Natural killer cell treated with Interleukin-12 subunit alpha and Interleukin-12 subunit beta and Interleukin-15 and Interleukin-18, amount 100 ng/mL, for 72 hours (primary cell): ENCODE results near the gene DLG2. TPM values are rescaled to one million over a fixed set of nuclear protein-coding genes. Genes with fewer than 3 reads are reported as not detected.

ENCODE experiments used
- ATAC-seq, 2 donors: fragments of 150-1000 bp; cut with Tn5 transposase in 1 of 2; sonication (Bioruptor Pico), chemical (Tn5 transposase) in 1 of 2; 2 replicates each; pipeline ENCODE4 v1.10.0; 2021
- DNase-seq: peaks from one replicate; pipeline ENCODE4 v3.0.0; 2022; ENCODE audit warnings: low spot score
- H3K27ac Mint-ChIP-seq, 2 donors: 1 replicate in 1 of 2; 2 replicates in 1 of 2; pipeline ENCODE4 v1.8.0; 2022; ENCODE audit warnings: mixed read lengths in 2 of 2, mild to moderate bottlenecking in 1 of 2, moderate library complexity in 1 of 2
- H3K27me3 Mint-ChIP-seq, 2 donors: 1 replicate in 1 of 2; 2 replicates in 1 of 2; pipeline ENCODE4 v1.8.0; 2022; ENCODE audit warnings: mixed read lengths in 2 of 2
- H3K36me3 Mint-ChIP-seq: one replicate; pipeline ENCODE4 v1.8.0; 2022; ENCODE audit warnings: mixed read lengths
- H3K4me1 Mint-ChIP-seq, 2 donors: 1 replicate in 1 of 2; 2 replicates in 1 of 2; pipeline ENCODE4 v1.8.0; 2022; ENCODE audit warnings: low read depth in 2 of 2, mixed read lengths in 2 of 2, mild to moderate bottlenecking in 1 of 2
- H3K4me3 Mint-ChIP-seq: one replicate; pipeline ENCODE4 v1.8.0; 2022; ENCODE audit warnings: mixed read lengths
- H3K9me3 Mint-ChIP-seq: 2 replicates; pipeline ENCODE4 v1.8.0; 2022; ENCODE audit warnings: mixed read lengths
- total RNA-seq, 2 donors: library from RNA; stranded (reverse); gene quantifications; one replicate each; pipeline ENCODE4 v1.2.3, GENCODE V29; 2022

The DLG2 gene
- total RNA-seq, 2 donors from 2014 or later: 1.1 to 1.7 TPM

DNA sequence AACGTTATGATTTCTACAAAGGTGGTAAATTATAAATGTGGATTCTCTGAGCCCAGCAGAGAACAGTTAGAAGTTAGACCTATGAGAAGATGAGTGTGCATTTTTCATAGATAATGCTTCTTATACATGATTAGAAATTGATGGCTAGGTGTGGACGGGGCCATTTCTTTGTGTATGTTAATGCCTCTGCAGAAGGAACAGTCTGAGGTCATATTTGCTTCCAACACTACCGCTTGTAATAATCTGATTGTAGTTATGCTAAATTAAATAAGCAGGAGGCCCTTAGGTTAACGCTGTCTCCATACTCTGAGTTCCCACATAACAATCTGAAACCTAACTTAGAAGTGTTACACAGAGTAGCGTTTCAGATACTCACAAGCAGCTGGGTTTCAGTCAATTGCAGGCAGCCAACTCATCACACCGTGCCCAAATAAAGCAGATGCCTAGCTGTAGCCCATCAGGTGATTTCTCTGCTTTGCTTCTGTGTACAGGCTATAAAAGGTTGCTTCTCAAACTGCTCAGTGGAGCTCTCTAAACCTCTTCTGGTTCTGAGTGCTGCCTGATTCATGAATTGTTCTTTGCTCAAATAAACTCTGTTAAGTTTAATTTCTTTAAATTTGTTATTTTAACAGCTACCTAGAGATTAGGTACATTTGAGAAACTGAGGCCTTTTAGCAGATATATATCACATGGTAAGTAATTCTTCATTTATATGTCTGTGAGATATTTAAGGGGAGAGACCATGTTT lies 1702.2 kb downstream of the DLG2 start:
- Mint-ChIP-seq H3K9me3 (peaks cover 7% of the 10 kb centered on the region), H3K36me3 (peaks cover 6% of the 10 kb centered on the region), H3K4me3 (no peak overlapping the region), H3K4me1 (no peaks in the 10 kb centered on the region), H3K27ac (no peak overlapping the region), H3K27me3 (no peaks in the 10 kb centered on the region)
- ATAC-seq (no peak), DNase-seq (no peak)

DNA sequence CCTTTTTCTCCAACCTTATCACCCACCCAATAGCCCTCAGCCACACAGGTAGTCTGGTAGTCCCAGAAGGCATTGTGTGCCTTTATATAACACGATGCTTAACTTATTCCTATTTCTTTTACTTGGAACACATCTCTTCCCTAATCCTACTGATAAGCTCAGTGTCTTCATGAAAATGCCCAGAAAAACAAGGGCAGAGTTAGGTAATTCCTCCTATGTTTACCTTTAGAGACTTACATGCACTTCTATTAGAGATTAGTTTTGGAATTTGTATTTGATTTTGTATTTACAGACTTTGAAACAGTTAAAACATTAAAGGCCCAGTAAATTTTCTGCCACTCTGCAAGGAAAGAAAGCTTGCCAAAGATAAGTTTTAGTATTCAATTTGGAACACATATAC lies 1703.2 kb downstream of the DLG2 start:
- H3K27me3 Mint-ChIP-seq: no peaks in the 10 kb centered on the region
- ATAC-seq: no peak
- H3K27ac Mint-ChIP-seq: no peak overlapping the region
- peaks cover 6% of the 10 kb centered on the region for H3K9me3 Mint-ChIP-seq
- DNase-seq: no peak
- no peak overlapping the region for H3K4me3 Mint-ChIP-seq
- H3K4me1 Mint-ChIP-seq: no peaks in the 10 kb centered on the region
- H3K36me3 Mint-ChIP-seq: peaks cover 6% of the 10 kb centered on the region

DNA sequence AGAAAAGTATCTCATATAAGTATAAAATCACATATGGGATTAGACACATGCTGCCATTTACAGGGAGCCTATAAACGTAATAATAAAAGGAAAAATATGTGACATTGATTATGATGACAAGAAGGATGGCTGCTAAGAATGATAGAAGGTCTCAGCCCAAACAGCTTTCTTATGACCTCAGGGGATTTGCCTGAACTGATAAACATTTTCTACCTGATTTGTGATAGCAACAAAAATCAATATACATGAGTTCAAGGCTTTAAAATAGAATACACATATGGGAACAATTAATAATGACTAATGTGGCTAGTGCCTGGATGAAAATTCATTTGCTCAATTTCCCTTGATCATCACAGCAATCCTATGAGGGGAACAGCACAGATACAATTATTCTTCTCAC lies 1704.2 kb downstream of the DLG2 start:
- H3K36me3 Mint-ChIP-seq: peaks cover 6% of the 10 kb centered on the region
- ATAC-seq (no peak), DNase-seq (no peak)
- no peaks in the 10 kb centered on the region for H3K27me3 Mint-ChIP-seq
- peaks cover 8% of the 10 kb centered on the region for H3K9me3 Mint-ChIP-seq
- no peak overlapping the region for H3K4me3 Mint-ChIP-seq
- H3K4me1 Mint-ChIP-seq: no peaks in the 10 kb centered on the region
- H3K27ac Mint-ChIP-seq: no peak overlapping the region

DNA sequence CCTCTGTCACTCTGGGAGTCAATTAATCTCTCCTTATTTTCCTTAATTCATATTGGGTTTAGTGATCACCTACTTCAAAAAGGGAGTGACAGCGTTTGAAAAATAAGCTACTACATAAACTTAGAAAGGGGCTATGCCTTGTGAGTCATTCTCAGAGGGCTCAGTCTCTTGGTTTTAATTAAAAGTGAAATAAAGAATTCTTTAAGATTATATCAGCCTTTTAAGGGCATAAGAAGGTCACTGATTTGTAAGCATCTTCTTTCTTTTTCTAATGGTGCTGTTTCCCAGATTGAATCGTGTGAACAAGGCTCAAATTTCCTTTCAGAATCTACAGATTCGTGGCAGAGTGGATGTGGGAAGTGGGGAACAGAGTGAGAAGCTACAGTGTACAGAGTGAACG lies 1704.8 kb downstream of the DLG2 start:
- Mint-ChIP-seq H3K27me3 (no peaks in the 10 kb centered on the region), H3K4me3 (no peak overlapping the region), H3K4me1 (no peaks in the 10 kb centered on the region), H3K36me3 (peaks cover under 1% of the 10 kb centered on the region), H3K27ac (no peak overlapping the region), H3K9me3 (peaks cover 2% of the 10 kb centered on the region)
- ATAC-seq (no peak), DNase-seq (no peak)

DNA sequence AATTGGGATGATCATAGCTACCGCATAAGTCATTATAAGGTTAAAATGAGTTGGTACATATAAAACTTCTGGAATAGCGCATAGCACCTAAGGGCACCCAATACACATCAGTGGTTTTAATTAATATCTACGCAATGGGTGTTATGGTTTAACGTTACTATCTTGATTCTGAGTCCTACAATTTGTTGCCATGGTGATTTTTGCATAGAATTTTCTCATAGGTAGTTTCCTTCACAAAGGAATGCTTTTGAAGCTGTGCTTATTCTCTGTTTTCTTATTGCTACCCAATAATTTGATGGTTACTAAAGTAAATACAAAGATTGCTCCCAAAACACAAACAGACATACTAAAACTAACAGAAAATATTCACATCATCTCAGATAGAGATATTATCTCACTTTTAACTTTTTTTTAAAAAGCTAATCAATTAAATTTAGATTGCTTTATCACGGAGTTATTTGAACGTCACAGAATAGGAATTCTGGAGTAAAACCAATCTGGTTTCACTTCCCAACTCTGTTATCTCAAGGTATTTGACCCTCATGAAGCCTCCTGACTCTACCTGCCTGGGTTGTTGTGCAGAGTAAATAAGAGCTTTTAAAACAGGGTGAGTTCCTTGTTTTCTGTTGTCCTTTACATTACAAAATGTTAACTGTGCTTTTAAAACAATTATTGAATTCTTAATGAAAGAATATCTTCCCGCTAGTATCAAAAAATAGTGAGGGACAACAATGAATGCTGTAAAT lies 1705.5 kb downstream of the DLG2 start:
- no peak for ATAC-seq
- H3K27ac Mint-ChIP-seq: no peak overlapping the region
- H3K4me1 Mint-ChIP-seq: no peaks in the 10 kb centered on the region
- no peaks in the 10 kb centered on the region for H3K27me3 Mint-ChIP-seq
- no peak overlapping the region for H3K4me3 Mint-ChIP-seq
- H3K36me3 Mint-ChIP-seq: no peaks in the 10 kb centered on the region
- DNase-seq: no peak
- peaks cover 2% of the 10 kb centered on the region for H3K9me3 Mint-ChIP-seq

DNA sequence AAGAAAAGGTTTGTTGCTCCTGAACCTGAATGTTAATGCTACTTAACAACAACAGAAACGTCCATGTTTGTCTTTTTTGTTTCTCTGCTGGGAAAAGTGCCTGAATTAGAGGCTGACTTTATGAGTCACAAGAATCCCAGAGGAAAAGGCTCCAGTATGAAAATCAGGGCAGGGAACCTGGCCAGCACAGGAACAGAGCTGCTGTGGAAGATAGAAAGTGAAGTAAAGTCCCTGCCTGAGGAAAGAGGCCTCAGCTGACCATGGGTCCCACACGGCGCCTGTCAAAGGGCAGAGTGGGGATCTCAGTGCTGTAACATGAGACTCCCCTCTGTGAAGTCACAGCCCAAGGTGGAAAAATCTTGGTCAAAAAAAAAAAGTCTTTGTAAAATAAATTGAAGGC lies 1708.7 kb downstream of the DLG2 start:
- no peaks in the 10 kb centered on the region for H3K27me3 Mint-ChIP-seq
- H3K4me3 Mint-ChIP-seq: no peak overlapping the region
- DNase-seq: no peak
- no peaks in the 10 kb centered on the region for H3K36me3 Mint-ChIP-seq
- H3K9me3 Mint-ChIP-seq: peaks cover 6% of the 10 kb centered on the region
- ATAC-seq: no peak
- no peaks in the 10 kb centered on the region for H3K4me1 Mint-ChIP-seq
- no peak overlapping the region for H3K27ac Mint-ChIP-seq

DNA sequence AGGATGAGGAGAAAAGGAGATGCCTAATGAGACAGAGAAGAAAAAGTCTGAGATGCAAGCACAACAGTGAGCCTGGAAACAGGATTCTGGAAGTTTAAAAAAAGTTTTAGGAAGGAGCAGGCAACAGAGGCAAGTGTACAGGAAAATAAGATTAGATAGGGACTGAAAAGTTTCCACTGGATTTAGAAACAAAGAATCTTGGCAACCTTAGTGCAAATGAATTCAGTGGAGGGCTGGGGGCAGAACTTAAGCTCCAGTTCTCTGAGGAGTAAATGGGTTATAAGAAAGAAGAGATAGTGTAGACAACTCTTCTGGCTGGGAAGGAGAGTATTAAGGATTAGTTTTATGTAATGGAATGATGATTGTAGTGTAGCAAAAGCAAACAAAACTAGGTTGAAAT lies 1712.1 kb downstream of the DLG2 start:
- Mint-ChIP-seq H3K4me3 (no peak overlapping the region), H3K27ac (no peak overlapping the region), H3K36me3 (no peaks in the 10 kb centered on the region), H3K9me3 (peaks cover 6% of the 10 kb centered on the region), H3K4me1 (no peaks in the 10 kb centered on the region), H3K27me3 (no peaks in the 10 kb centered on the region)
- ATAC-seq: no peak
- no peak for DNase-seq

DNA sequence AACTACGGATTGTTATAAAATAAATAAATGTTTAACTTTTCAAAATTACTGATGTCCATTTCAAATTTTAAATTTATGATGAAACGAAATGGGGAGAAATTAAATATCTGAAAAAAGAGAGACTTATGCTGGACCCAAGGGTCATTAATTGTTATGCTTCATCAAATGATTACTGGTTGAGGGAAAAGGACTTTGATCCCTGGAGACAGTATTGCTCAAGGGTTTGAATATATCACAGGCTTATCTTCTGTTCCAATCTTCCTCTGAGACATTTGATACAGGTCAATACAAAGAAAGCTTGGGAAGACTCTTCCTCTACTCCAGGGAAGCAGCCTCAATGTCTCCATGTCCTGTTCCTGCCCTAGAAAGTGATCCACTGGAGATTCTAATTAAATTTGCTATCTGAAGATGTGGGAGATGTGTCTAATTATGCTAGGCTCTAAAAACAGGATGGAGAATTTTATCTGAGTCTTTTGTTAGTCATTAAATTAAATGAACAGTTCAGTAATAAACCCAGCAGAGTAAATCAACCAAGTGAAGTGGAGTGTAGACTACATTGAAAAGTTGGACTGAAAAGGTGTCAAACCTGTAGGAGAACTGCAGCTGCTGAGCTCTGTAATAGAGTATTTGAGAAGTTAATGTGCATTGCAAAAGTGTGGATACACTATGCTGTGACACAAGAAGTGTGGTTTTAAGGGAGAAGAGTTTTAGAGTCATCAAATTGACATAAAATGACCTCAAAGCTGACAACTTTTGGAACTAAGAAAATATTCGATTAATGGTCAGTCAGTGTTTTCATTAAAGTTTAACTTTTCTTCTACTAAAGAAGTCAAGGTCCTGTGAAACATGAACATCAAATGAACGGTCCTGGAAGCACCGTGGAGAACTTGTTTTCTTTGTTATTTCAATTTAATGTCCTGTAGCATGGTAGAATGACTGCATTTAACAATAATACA lies 1717.3 kb downstream of the DLG2 start:
- no peak for DNase-seq
- H3K4me1 Mint-ChIP-seq: no peaks in the 10 kb centered on the region
- H3K36me3 Mint-ChIP-seq: no peaks in the 10 kb centered on the region
- ATAC-seq: no peak
- H3K27me3 Mint-ChIP-seq: no peaks in the 10 kb centered on the region
- H3K4me3 Mint-ChIP-seq: no peak overlapping the region
- peaks cover 3% of the 10 kb centered on the region for H3K9me3 Mint-ChIP-seq
- H3K27ac Mint-ChIP-seq: no peak overlapping the region

DNA sequence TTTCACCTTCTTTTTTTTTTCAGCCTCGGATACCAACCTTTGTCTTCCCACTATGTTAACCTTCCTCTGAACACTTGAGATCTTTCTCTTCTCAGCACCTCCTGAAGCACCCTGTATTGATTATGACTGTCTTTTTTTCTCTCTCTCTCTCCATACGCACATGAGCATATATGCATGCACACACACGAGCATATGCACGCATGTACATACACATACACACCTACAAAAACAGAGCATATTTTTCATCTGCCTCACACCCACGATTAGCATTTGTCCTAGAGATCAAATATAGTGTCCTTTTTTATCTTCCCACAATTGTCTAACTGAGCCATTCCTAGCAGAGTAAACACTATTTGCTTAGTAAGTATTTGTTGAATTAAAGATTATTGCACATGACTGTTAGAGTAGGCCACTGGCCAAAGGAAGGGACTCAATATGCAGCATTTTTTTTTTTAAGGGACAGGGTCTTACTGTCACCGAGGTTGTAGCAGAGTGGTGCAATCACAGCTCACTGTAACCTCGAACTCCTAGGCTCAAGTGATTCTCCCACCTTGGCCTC lies 1718.8 kb downstream of the DLG2 start:
- Mint-ChIP-seq H3K4me1 (no peaks in the 10 kb centered on the region), H3K27me3 (no peaks in the 10 kb centered on the region), H3K36me3 (no peaks in the 10 kb centered on the region), H3K27ac (no peak overlapping the region), H3K4me3 (no peak overlapping the region), H3K9me3 (peaks cover 3% of the 10 kb centered on the region)
- DNase-seq (no peak), ATAC-seq (no peak)

DNA sequence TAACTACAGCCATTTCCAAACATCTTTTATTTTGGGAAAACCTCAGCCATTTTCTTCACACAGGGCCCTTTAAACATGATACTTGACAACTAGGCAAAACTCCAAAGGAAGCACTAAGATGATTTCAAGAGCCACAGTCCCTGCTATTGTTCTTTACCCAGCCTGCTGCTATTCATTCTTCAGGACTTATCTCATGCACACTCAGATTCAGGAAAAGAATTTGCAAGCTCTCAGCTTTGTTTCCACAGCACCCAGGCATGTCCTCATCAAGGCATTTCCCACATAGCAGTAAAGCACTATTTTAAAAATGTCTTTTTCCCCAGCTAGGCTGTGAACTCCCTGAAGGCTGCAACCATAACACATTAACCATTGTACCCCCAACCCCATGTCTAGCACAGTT lies 1731.6 kb downstream of the DLG2 start:
- Mint-ChIP-seq H3K27me3 (no peaks in the 10 kb centered on the region), H3K4me1 (no peaks in the 10 kb centered on the region), H3K9me3 (peaks cover 18% of the 10 kb centered on the region), H3K27ac (no peak overlapping the region), H3K36me3 (no peaks in the 10 kb centered on the region), H3K4me3 (no peak overlapping the region)
- DNase-seq (no peak), ATAC-seq (no peak)

DNA sequence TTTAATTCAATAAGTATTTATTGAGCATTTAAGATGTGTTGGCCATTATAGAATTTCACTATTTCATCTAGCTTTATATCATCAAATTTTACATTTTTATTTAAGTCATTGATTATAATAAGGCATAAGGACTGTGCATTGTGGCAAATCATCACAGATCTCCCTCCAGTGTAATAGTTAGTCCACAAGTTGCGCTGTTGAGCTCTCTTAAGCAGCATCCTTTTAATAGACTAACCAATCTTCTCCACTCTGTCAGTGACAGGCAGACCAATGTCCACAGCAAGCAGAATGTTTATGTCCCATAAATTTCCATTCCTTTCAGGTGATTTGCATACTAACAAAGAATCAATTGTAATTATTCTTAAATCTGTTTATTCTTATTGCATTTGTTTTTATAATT lies 1745.7 kb downstream of the DLG2 start:
- no peak for DNase-seq
- no peak overlapping the region for H3K4me3 Mint-ChIP-seq
- H3K27me3 Mint-ChIP-seq: no peaks in the 10 kb centered on the region
- no peak overlapping the region for H3K27ac Mint-ChIP-seq
- H3K9me3 Mint-ChIP-seq: peaks cover 6% of the 10 kb centered on the region
- no peaks in the 10 kb centered on the region for H3K4me1 Mint-ChIP-seq
- no peaks in the 10 kb centered on the region for H3K36me3 Mint-ChIP-seq
- ATAC-seq: no peak

DNA sequence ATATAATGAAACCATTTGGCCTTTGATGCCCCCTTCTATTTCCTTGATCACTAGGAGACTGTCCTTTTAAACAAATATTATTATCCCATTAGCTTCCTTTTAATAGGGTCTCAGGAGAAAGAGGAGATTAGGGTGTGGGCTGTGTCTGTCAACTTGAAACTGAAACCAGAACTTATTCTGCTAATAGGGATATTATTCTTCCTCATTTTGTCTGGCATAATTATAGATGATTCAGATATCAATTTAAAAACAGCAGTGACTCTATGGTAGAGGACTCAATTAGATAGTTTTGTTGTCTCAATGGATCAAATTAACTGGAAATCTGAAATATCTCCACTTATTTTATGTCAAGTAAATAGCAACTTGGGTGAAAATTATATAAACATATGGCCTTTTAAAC lies 1756.1 kb downstream of the DLG2 start:
- H3K36me3 Mint-ChIP-seq: no peaks in the 10 kb centered on the region
- H3K27ac Mint-ChIP-seq: no peak overlapping the region
- no peaks in the 10 kb centered on the region for H3K27me3 Mint-ChIP-seq
- no peaks in the 10 kb centered on the region for H3K4me1 Mint-ChIP-seq
- no peak for ATAC-seq
- H3K4me3 Mint-ChIP-seq: no peak overlapping the region
- H3K9me3 Mint-ChIP-seq: peaks cover 5% of the 10 kb centered on the region
- no peak for DNase-seq

DNA sequence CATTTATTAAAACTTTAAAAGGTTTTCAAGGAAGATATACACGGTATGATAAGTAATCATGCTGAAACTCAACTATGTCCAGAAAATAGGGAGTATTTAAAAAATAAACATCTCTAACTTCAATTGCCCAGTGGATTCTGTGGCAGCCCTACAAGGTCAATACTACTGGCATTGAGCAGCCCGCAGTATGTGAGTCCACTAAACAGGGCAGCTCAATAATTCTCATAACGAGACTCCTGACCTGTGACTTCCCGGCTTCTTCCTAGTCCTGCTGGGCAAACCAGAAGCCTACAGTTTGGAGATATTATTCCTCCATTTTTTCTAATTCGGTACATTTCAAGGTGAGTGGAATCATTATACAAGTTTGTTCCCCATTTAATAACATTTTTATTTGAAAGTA lies 1760.5 kb downstream of the DLG2 start:
- Mint-ChIP-seq H3K27me3 (no peaks in the 10 kb centered on the region), H3K27ac (no peak overlapping the region), H3K36me3 (no peaks in the 10 kb centered on the region), H3K4me1 (no peaks in the 10 kb centered on the region), H3K4me3 (no peak overlapping the region), H3K9me3 (no peaks in the 10 kb centered on the region)
- ATAC-seq (no peak), DNase-seq (no peak)
